Measurements from ENCODE around the gene EPHX1.

The EPHX1 gene

GRCh38 chr1:225772323-225772768, 37.6 kb upstream of the EPHX1 start:
- peaks cover 12% of the 10 kb centered on the region for H3K4me1 ChIP-seq (ENCODE audit: insufficient read depth, poor library complexity, severe bottlenecking)
- ATAC-seq (ENCODE audit: low read depth) = peak; percentile 94
- TF ChIP-seq CTCF (IDR thresholded peaks at IDR 0.05; ENCODE audit: poor library complexity, severe bottlenecking) = peak; percentile 80
- no peaks in the 10 kb centered on the region for H3K27me3 ChIP-seq (ENCODE audit: insufficient read depth, poor library complexity, severe bottlenecking)
- H3K36me3 ChIP-seq (ENCODE audit: low read depth) = no peaks in the 10 kb centered on the region
- H3K27ac ChIP-seq (ENCODE audit: poor library complexity, severe bottlenecking) = no peak overlapping the region
- no peak overlapping the region for H3K4me3 ChIP-seq (ENCODE audit: severe bottlenecking)
- no peaks in the 10 kb centered on the region for H3K9me3 ChIP-seq (ENCODE audit: severe bottlenecking)
- DNase-seq (ENCODE audit: low spot score) = no peak

GRCh38 chr1:225772848-225773247, 37.1 kb upstream of the EPHX1 start:
- H3K4me1 ChIP-seq (ENCODE audit: insufficient read depth, poor library complexity, severe bottlenecking) = peaks cover 8% of the 10 kb centered on the region
- no peaks in the 10 kb centered on the region for H3K9me3 ChIP-seq (ENCODE audit: severe bottlenecking)
- H3K27ac ChIP-seq (ENCODE audit: poor library complexity, severe bottlenecking) = no peak overlapping the region
- TF ChIP-seq CTCF (IDR thresholded peaks at IDR 0.05; ENCODE audit: poor library complexity, severe bottlenecking) = no peak
- no peaks in the 10 kb centered on the region for H3K36me3 ChIP-seq (ENCODE audit: low read depth)
- no peak overlapping the region for H3K4me3 ChIP-seq (ENCODE audit: severe bottlenecking)
- DNase-seq (ENCODE audit: low spot score) (no peak), ATAC-seq (ENCODE audit: low read depth) (no peak)
- H3K27me3 ChIP-seq (ENCODE audit: insufficient read depth, poor library complexity, severe bottlenecking) = no peaks in the 10 kb centered on the region

GRCh38 chr1:225774281-225775147, 35.4 kb upstream of the EPHX1 start:
- H3K36me3 ChIP-seq (ENCODE audit: low read depth) = peaks cover 6% of the 10 kb centered on the region; the same call in 1 of the 2 replicates
- no peak for ATAC-seq (ENCODE audit: low read depth)
- no peak for TF ChIP-seq CTCF (IDR thresholded peaks at IDR 0.05; ENCODE audit: poor library complexity, severe bottlenecking)
- no peak overlapping the region for H3K4me3 ChIP-seq (ENCODE audit: severe bottlenecking)
- H3K27ac ChIP-seq (ENCODE audit: poor library complexity, severe bottlenecking) = no peak overlapping the region
- no peaks in the 10 kb centered on the region for H3K9me3 ChIP-seq (ENCODE audit: severe bottlenecking)
- no peaks in the 10 kb centered on the region for H3K27me3 ChIP-seq (ENCODE audit: insufficient read depth, poor library complexity, severe bottlenecking)
- peaks cover 6% of the 10 kb centered on the region for H3K4me1 ChIP-seq (ENCODE audit: insufficient read depth, poor library complexity, severe bottlenecking)
- no peak for DNase-seq (ENCODE audit: low spot score)

- H3K27me3 ChIP-seq (ENCODE audit: insufficient read depth, poor library complexity, severe bottlenecking) = no peaks in the 10 kb centered on the region
- H3K4me3 ChIP-seq (ENCODE audit: severe bottlenecking) = no peak overlapping the region
- peaks cover 18% of the 10 kb centered on the region; the same call in 1 of the 2 replicates for H3K36me3 ChIP-seq (ENCODE audit: low read depth)
- H3K9me3 ChIP-seq (ENCODE audit: severe bottlenecking) = no peaks in the 10 kb centered on the region
- no peak for ATAC-seq (ENCODE audit: low read depth)
- peaks cover 6% of the 10 kb centered on the region for H3K4me1 ChIP-seq (ENCODE audit: insufficient read depth, poor library complexity, severe bottlenecking)
- TF ChIP-seq CTCF (IDR thresholded peaks at IDR 0.05; ENCODE audit: poor library complexity, severe bottlenecking) = no peak
- H3K27ac ChIP-seq (ENCODE audit: poor library complexity, severe bottlenecking) = no peak overlapping the region
- no peak for DNase-seq (ENCODE audit: low spot score)
Measured at GRCh38 chr1:225776294-225776693, 33.6 kb upstream of the EPHX1 start.
